Mesendoderm (in vitro differentiated cells): ENCODE results near the gene CCDC158.

ENCODE experiments used
- DNase-seq: peaks from one replicate; pipeline ENCODE4 v3.0.0; 2013
- H2AK5ac ChIP-seq: 2 replicates; pipeline ENCODE4 v1.6.1; 2013; ENCODE audit warnings: low read length, inconsistent platforms
- H2BK120ac ChIP-seq: 2 replicates; pipeline ENCODE4 v1.6.1; 2013; ENCODE audit warnings: low read depth, mild to moderate bottlenecking, low read length, moderate library complexity, mixed read lengths
- H2BK15ac ChIP-seq: replicated peaks from 2 replicates; pipeline ENCODE4 v1.6.1; 2013; ENCODE audit warnings: low read depth, mild to moderate bottlenecking, moderate library complexity
- H2BK5ac ChIP-seq: 2 replicates; pipeline ENCODE4 v1.6.1; 2013; ENCODE audit warnings: low read length, inconsistent platforms
- H3K18ac ChIP-seq: 2 replicates; pipeline ENCODE4 v1.6.1; 2013; ENCODE audit warnings: mild to moderate bottlenecking, low read length, mixed read lengths
- H3K23ac ChIP-seq: one replicate; pipeline ENCODE4 v1.6.1; 2013; ENCODE audit warnings: low read length
- H3K27ac ChIP-seq: 2 replicates; pipeline ENCODE4 v1.5.1; 2013; ENCODE audit warnings: low read depth, mild to moderate bottlenecking, inconsistent platforms, low read length, moderate library complexity
- H3K27me3 ChIP-seq: 2 replicates; pipeline ENCODE4 v1.6.1; 2013; ENCODE audit warnings: low read length, control low read depth, mild to moderate bottlenecking, inconsistent platforms; ENCODE audit not compliant: insufficient read depth, poor library complexity
- H3K36me3 ChIP-seq: 2 replicates; pipeline ENCODE4 v1.6.1; 2013; ENCODE audit warnings: low read length, inconsistent platforms; ENCODE audit not compliant: control insufficient read depth, insufficient read depth
- H3K4ac ChIP-seq: one replicate; pipeline ENCODE4 v1.6.1; 2013; ENCODE audit warnings: low read depth, mild to moderate bottlenecking, low read length, moderate library complexity
- H3K4me1 ChIP-seq: 2 replicates; pipeline ENCODE4 v1.6.1; 2013; ENCODE audit warnings: low read depth, low read length, inconsistent platforms; ENCODE audit not compliant: control insufficient read depth
- H3K4me2 ChIP-seq: 2 replicates; pipeline ENCODE4 v1.6.1; 2013; ENCODE audit warnings: low read length
- H3K4me3 ChIP-seq: 2 replicates; pipeline ENCODE4 v1.5.1; 2013; ENCODE audit warnings: mild to moderate bottlenecking, low read length
- H3K56ac ChIP-seq: one replicate; pipeline ENCODE4 v1.6.1; 2013; ENCODE audit warnings: low read length
- H3K79me1 ChIP-seq: 2 replicates; pipeline ENCODE4 v1.6.1; 2013; ENCODE audit warnings: low read length, inconsistent platforms
- H3K79me2 ChIP-seq: 2 replicates; pipeline ENCODE4 v1.6.1; 2013; ENCODE audit warnings: mild to moderate bottlenecking, low read length; ENCODE audit not compliant: control insufficient read depth, insufficient read depth
- H3K9ac ChIP-seq: 2 replicates; pipeline ENCODE4 v1.6.1; 2013; ENCODE audit warnings: low read length, inconsistent platforms
- H4K5ac ChIP-seq: one replicate; pipeline ENCODE4 v1.6.1; 2013; ENCODE audit warnings: low read length
- H4K8ac ChIP-seq: one replicate; pipeline ENCODE4 v1.6.1; 2013; ENCODE audit warnings: low read depth, mild to moderate bottlenecking, control low read depth, low read length, moderate library complexity
- WGBS: extraction: QIAGEN DNeasy Blood & Tissue Kit; methylation state at CpG from one replicate; pipeline ENCODE4 v1.1.7; 2013; ENCODE audit warnings: low lambda C conversion rate, missing lambda C conversion rate; ENCODE audit not compliant: insufficient coverage; ENCODE audit errors: extremely low coverage; 5-methylcytosine and 5-hydroxymethylcytosine counted together

Gene CCDC158

GRCh38 chr4:76279462-76279861 lies 141.5 kb downstream of the CCDC158 start:
- no peaks in the 10 kb centered on the region for H3K79me2 ChIP-seq
- DNase-seq: no peak
- H2BK15ac ChIP-seq: no peak overlapping the region
- H4K8ac ChIP-seq: no peak overlapping the region
- no peaks in the 10 kb centered on the region for H3K79me1 ChIP-seq
- H3K23ac ChIP-seq: no peak overlapping the region
- H3K4me1 ChIP-seq: no peaks in the 10 kb centered on the region
- H3K27me3 ChIP-seq: no peaks in the 10 kb centered on the region
- no peaks in the 10 kb centered on the region for H3K36me3 ChIP-seq
- H4K5ac ChIP-seq: no peak overlapping the region
- H3K27ac ChIP-seq: no peak overlapping the region
- H3K56ac ChIP-seq: no peak overlapping the region
- H2AK5ac ChIP-seq: no peak overlapping the region
- no peak overlapping the region for H2BK120ac ChIP-seq
- H2BK5ac ChIP-seq: no peak overlapping the region
- H3K9ac ChIP-seq: no peak overlapping the region
- H3K4me2 ChIP-seq: no peak overlapping the region
- no peak overlapping the region for H3K18ac ChIP-seq
- no CpG with 5 or more reads among the region's 4 CpGs for WGBS
- H3K4me3 ChIP-seq: no peak overlapping the region
- H3K4ac ChIP-seq: no peak overlapping the region

- Histone ChIP-seq H4K8ac (no peak overlapping the region), H4K5ac (no peak overlapping the region), H3K79me1 (no peaks in the 10 kb centered on the region), H3K18ac (no peak overlapping the region), H3K79me2 (no peaks in the 10 kb centered on the region), H3K4me3 (no peak overlapping the region), H3K4ac (no peak overlapping the region), H2BK120ac (no peak overlapping the region), H2BK5ac (no peak overlapping the region), H3K27ac (no peak overlapping the region), H3K4me2 (no peak overlapping the region), H3K4me1 (no peaks in the 10 kb centered on the region), H2AK5ac (no peak overlapping the region), H3K9ac (no peak overlapping the region), H3K36me3 (no peaks in the 10 kb centered on the region), H2BK15ac (no peak overlapping the region), H3K56ac (no peak overlapping the region), H3K23ac (no peak overlapping the region), H3K27me3 (no peaks in the 10 kb centered on the region)
- DNase-seq: no peak
- no CpG with 5 or more reads among the region's 1 CpG for WGBS
Measured at GRCh38 chr4:76278583-76278982, 142.4 kb downstream of the CCDC158 start.

- H3K9ac ChIP-seq: no peak overlapping the region
- no peaks in the 10 kb centered on the region for H3K36me3 ChIP-seq
- no peak overlapping the region for H2AK5ac ChIP-seq
- H3K56ac ChIP-seq: no peak overlapping the region
- no peaks in the 10 kb centered on the region for H3K79me1 ChIP-seq
- WGBS: no CpG with 5 or more reads among the region's 1 CpG
- H3K4me3 ChIP-seq: no peak overlapping the region
- no peak overlapping the region for H4K8ac ChIP-seq
- no peak overlapping the region for H2BK15ac ChIP-seq
- H3K27me3 ChIP-seq: no peaks in the 10 kb centered on the region
- no peaks in the 10 kb centered on the region for H3K79me2 ChIP-seq
- H4K5ac ChIP-seq: no peak overlapping the region
- no peaks in the 10 kb centered on the region for H3K4me1 ChIP-seq
- H2BK120ac ChIP-seq: no peak overlapping the region
- H2BK5ac ChIP-seq: no peak overlapping the region
- no peak for DNase-seq
- H3K27ac ChIP-seq: no peak overlapping the region
- no peak overlapping the region for H3K23ac ChIP-seq
- H3K4ac ChIP-seq: no peak overlapping the region
- H3K18ac ChIP-seq: no peak overlapping the region
- no peak overlapping the region for H3K4me2 ChIP-seq
Measured at GRCh38 chr4:76277667-76278066, 143.3 kb downstream of the CCDC158 start.

GRCh38 chr4:76276813-76277212 lies 144.1 kb downstream of the CCDC158 start:
- H3K9ac ChIP-seq: no peak overlapping the region
- H3K4me2 ChIP-seq: no peak overlapping the region
- no peak overlapping the region for H3K56ac ChIP-seq
- H4K5ac ChIP-seq: no peak overlapping the region
- H3K4me3 ChIP-seq: no peak overlapping the region
- H3K4me1 ChIP-seq: no peaks in the 10 kb centered on the region
- H2BK15ac ChIP-seq: no peak overlapping the region
- no peak for DNase-seq
- no peaks in the 10 kb centered on the region for H3K79me1 ChIP-seq
- no peak overlapping the region for H3K23ac ChIP-seq
- no peak overlapping the region for H2BK5ac ChIP-seq
- H3K27ac ChIP-seq: no peak overlapping the region
- no peaks in the 10 kb centered on the region for H3K27me3 ChIP-seq
- no CpG with 5 or more reads among the region's 9 CpGs for WGBS
- no peaks in the 10 kb centered on the region for H3K36me3 ChIP-seq
- H3K18ac ChIP-seq: no peak overlapping the region
- no peak overlapping the region for H2AK5ac ChIP-seq
- H4K8ac ChIP-seq: no peak overlapping the region
- no peaks in the 10 kb centered on the region for H3K79me2 ChIP-seq
- H2BK120ac ChIP-seq: no peak overlapping the region
- H3K4ac ChIP-seq: no peak overlapping the region

GRCh38 chr4:76275486-76276124 lies 145.3 kb downstream of the CCDC158 start:
- no CpG with 5 or more reads among the region's 3 CpGs for WGBS

GRCh38 chr4:76272999-76273398 lies 147.9 kb downstream of the CCDC158 start:
- H2BK15ac ChIP-seq: no peak overlapping the region
- H2AK5ac ChIP-seq: no peak overlapping the region
- WGBS: no CpG with 5 or more reads among the region's 5 CpGs
- H3K27me3 ChIP-seq: no peaks in the 10 kb centered on the region
- no peak overlapping the region for H4K8ac ChIP-seq
- H3K36me3 ChIP-seq: no peaks in the 10 kb centered on the region
- H3K56ac ChIP-seq: no peak overlapping the region
- no peak overlapping the region for H4K5ac ChIP-seq
- no peak overlapping the region for H3K4me3 ChIP-seq
- no peaks in the 10 kb centered on the region for H3K79me1 ChIP-seq
- no peak overlapping the region for H3K27ac ChIP-seq
- H2BK120ac ChIP-seq: no peak overlapping the region
- H3K4me1 ChIP-seq: no peaks in the 10 kb centered on the region
- no peaks in the 10 kb centered on the region for H3K79me2 ChIP-seq
- H3K9ac ChIP-seq: no peak overlapping the region
- no peak for DNase-seq
- H2BK5ac ChIP-seq: no peak overlapping the region
- H3K4me2 ChIP-seq: no peak overlapping the region
- no peak overlapping the region for H3K4ac ChIP-seq
- H3K18ac ChIP-seq: no peak overlapping the region
- H3K23ac ChIP-seq: no peak overlapping the region

More at GRCh38 chr4:76275486-76276124, 145.3 kb downstream of the CCDC158 start:
- Histone ChIP-seq H3K36me3 (no peaks in the 10 kb centered on the region), H3K4me3 (no peak overlapping the region), H3K9ac (no peak overlapping the region), H4K8ac (no peak overlapping the region), H3K18ac (no peak overlapping the region), H2AK5ac (no peak overlapping the region), H2BK15ac (no peak overlapping the region), H3K23ac (no peak overlapping the region), H3K4me2 (no peak overlapping the region), H3K56ac (no peak overlapping the region), H2BK120ac (no peak overlapping the region), H3K79me1 (no peaks in the 10 kb centered on the region), H4K5ac (no peak overlapping the region), H3K4me1 (no peaks in the 10 kb centered on the region), H3K27ac (no peak overlapping the region), H2BK5ac (no peak overlapping the region), H3K27me3 (no peaks in the 10 kb centered on the region), H3K79me2 (no peaks in the 10 kb centered on the region), H3K4ac (no peak overlapping the region)
- DNase-seq: no peak
